T-helper 1 cell (primary cell): ENCODE data around the gene MBNL2.

Experiments used
- DNase-seq, 5 donors: peaks; one replicate each; pipeline ENCODE4 v3.0.0-alpha.2; 2012 to 2020

Gene MBNL2

GRCh38 chr13:97275776-97276501 lies 53.8 kb downstream of the MBNL2 start:
- no peak for DNase-seq

DNA sequence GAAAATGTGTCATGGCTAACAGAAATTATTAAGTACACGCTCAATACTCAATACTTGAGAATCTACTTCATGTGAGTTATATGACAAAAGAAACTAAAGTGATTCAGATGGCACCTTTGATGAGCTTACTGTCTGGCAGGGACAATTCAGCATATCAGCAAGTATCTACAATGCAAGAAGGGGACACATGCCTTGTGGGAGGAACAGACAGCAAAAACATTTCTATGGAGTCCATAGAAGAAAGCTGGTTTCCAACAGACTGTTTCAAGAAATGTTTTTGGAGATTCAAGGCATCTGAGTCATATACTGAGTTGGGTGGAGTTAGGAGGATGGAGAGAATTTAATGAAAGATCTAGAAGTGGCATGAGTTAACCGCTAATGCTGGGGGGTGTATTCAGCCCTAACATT lies 54.7 kb downstream of the MBNL2 start:
- DNase-seq: no peak

GRCh38 chr13:97278435-97279411 lies 56.6 kb downstream of the MBNL2 start:
- no peak for DNase-seq

- no peak for DNase-seq
These were observed 57.8 kb downstream of the MBNL2 start for GRCh38 chr13:97279913-97280312.

- no peak for DNase-seq
These were observed 58.3 kb downstream of the MBNL2 start for GRCh38 chr13:97280478-97280877.

DNA sequence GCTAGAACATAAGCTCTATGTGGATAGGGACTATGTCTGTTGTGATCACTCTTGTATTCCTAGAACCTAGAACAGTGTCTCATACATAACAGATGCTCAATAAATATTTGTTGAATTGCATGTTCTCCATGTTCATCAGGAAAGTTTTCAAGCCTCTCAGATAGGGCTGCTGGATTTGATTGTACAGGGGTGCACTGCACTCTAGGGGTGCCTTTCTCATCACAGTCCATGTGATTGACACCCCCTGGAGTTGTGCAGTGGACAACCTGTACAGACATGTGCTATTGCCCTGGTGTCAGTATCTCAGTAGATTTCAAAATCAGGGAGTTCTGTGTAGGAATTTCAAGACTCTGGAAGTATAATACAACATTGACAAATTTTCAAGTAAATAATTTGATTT lies 58.9 kb downstream of the MBNL2 start:
- DNase-seq: no peak

- DNase-seq: no peak
These were observed 60.6 kb downstream of the MBNL2 start for GRCh38 chr13:97282705-97283104.

DNA sequence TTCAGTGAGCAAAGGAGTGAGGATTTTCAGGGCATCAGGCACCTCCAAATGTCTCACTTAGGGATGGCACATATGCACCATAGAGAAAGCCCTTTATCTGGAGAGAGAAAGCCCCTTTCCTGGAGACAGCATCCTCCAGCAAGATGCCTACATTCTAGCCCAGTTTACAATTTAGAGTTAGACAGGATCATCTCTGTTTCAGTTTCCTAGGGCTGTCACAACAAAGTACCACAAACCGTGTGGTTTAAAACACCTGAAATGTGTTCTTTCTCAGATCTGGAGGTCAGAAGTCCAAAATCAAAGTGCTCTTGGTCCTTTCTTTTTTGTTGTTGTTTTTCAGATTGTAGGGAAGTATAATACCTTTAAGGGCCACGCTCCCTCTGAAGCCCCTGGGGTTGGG lies 61.8 kb downstream of the MBNL2 start:
- no peak for DNase-seq

DNA sequence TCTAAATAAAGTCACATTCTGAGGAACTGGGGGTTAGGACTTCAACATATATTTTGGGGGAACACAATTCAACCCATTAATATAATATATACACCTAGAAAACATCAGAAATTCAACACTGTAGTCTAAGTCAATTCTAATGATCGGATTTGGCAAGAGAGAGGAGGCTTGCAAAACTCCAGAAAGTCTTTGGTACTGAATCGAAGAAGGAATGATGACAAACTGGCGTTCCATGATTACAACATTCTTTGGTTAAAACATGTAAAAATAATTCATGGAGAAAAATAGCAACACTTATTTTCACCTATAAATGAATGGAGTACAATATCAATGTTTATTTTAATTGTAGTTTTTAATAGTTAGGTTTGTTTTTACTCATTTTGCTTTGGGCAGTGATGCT lies 62.4 kb downstream of the MBNL2 start:
- no peak for DNase-seq

DNA sequence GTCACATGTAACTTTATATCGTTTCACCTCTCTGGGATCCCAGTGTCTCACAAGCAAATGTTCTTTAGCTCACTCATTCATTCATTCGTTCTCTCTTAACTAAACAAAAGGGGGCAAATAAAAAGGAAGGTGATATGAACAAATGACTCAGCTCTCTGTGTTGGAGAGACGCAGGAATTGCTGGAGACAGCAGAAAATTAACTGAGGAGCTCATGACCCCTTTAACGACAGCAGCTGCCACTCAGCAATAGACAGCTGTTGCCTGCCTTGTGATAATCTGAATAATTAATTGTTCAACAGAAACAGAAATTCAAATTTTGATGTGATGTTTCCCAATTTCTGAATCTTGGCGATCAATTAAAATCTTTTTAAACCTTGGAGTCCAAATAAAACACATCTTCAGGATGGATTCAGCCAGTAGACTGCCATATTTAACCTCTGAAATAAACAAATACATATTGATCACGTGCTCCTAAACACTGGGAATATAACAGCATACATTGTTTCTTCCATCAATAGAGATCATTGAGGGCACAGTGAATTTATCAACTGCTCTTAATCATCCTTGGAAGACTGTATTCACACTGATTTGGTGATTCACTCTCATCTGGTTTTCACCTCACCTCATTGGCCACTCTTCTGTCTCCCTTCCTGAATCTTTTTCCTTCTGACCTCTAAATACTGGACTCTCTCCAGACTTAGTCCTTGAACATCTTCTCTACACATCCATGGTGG lies 63.3 kb downstream of the MBNL2 start:
- DNase-seq: no peak

DNA sequence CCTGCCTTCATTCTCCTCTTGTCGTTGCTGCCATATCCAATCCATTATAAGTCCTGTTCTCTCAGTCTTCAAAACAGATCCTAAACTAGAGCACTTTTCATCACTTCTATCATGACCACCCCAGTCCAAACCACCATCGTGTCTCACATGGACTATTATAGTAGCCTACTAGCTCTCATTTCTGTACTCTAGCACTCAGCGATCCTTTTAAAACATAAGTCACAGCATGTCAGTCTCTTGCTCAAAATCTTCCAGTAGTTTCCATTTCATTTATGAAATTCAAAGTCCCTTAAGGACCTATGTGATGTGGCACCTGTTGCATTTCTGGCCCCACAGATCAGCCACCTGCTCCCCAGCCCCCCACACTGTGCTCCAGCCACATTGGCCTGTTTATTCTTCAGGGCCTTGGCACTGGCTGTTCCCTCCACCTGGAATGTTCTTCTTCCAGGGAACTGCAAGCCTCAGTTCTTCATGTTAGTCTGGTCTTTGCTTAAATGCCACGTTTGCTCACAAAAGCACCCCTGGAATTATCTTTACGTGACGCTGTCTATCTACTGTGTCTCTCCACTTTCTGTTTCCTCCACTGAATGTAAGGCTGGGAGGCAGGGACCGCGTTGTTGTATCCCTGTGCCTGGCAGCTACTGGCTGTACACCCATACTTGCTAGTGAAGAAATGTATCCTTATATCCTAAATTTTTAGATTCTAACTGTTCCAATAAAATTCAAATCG lies 64.3 kb downstream of the MBNL2 start:
- DNase-seq: no peak

DNA sequence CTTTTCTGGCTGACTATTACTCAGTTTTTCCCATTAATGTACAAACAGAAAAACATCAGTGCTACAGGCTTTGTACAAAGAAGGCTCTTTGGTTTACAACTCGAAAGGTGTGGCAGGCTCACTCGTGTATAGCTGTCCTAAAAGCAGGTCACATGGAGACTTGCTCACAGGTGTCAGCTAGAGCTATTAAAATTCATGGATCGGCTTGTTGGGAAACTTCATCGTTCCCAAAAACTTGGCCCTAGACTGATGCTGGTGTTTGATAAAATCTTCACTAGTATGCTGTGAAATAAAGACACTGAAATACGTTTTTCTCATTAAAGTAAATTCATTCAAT lies 64.9 kb downstream of the MBNL2 start:
- DNase-seq: no peak

DNA sequence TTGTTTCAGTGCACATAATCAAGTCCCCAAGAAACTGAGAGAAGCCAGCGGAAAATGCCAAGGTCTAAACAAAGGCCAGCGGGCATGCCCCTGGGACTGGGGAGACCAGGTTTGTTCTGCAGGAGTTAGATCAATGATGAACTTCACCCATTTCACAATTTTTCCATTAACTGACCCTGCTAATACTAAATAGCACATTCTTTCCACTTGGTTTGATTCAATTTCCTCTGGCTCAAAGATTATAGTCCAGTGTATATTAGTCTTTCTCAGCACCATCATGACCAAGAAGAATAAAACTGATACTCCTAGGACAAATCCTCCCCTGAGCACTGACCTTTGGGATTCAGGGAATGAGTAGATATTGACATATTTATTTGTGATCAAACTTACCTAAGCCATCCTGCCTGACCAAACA lies 66.4 kb downstream of the MBNL2 start:
- DNase-seq: no peak

GRCh38 chr13:97289514-97290298 lies 67.6 kb downstream of the MBNL2 start:
- DNase-seq: no peak

DNA sequence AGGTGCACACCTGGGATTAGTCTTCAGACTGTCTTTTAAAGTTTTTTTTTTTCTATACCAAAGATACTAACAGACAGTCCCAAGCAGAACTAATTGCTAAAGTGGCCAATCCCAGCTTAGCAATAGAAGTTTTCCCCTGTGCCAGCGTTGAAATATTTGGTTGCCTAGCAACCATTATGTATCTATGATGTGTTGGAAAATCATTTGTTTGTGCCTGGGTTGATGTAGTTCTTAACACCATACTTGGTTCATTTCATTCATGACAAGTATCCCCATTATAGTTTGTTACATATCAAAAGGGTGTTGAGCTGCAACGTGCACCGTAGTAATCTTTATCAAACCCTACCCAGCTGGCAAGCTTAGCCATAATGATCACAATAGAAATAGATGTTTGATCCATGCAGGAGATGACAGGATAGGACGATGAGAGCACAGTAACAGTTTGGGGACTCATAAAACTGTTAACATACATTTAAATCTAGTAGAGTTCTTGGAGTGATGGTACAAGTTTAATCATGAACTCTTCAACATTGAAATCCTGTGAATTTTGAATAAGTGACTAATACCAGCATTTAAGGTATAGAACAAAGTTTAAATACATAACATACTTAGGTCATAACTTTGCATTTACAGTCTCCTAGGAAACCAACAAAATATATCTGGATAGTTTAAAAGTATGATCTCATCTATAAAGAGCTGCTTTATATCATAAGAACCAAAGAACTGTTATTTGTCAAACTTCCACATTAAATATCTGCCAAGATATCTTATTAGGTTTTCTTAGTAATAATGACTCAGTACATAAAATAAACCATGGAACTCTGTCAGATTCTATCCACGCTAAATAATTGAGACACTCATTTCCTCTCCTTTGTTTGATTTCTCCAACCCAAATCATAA lies 73.4 kb downstream of the MBNL2 start:
- no peak for DNase-seq

GRCh38 chr13:97296740-97297139 lies 74.6 kb downstream of the MBNL2 start:
- no peak for DNase-seq

- DNase-seq: no peak
These were observed 76.7 kb downstream of the MBNL2 start for GRCh38 chr13:97298816-97299215.

- no peak for DNase-seq
These were observed 78.7 kb downstream of the MBNL2 start for GRCh38 chr13:97300871-97301270.

DNA sequence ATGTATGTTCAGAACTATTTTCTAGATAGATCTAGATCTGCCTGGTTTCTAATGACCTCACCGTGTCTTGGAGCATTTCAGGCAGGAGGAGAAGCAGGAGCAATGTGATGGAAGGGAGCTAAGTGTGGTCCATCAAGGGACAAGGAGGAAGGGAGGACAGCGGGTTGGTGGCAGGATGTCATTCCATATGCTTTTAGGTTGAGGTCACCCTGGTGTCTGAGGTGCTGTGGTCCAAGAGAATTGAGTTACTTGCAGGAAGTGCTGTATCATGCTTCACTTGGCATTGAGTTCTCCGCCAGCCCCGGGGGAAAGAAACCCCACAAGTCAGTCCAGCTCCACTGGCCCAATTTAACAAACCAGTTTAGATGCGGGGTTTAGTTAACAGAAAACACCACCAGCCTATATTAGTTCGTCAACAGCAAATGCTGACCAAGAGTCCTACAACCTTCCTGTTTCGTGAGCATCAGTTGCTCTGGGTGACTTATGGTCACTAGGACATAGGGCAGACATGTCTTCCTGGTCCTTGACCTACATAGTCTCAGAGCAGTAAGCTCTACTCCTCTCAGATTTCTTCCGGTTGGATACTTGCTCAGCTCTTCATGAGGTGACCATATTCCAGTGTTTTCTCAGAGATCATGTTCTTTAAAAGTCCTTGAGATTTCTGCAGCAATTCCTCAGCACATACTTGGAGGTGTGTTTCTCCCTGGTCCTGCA lies 79.4 kb downstream of the MBNL2 start:
- no peak for DNase-seq

- no peak for DNase-seq
These were observed 80.5 kb downstream of the MBNL2 start for GRCh38 chr13:97302611-97303010.
